DOHH2 (cell line): ENCODE data around the gene CA6.

ENCODE experiments used
- CTCF ChIP-seq: fragments of 200-600 bp; sonication (generic); IDR thresholded peaks from one replicate; pipeline ENCODE4 v1.5.1; 2014; ENCODE audit warnings: antibody characterized with exemption, mild to moderate bottlenecking, low read depth, low read length; ENCODE audit not compliant: poor library complexity, severe bottlenecking
- EZH2phosphoT487 ChIP-seq: fragments of 200-600 bp; sonication (generic); IDR thresholded peaks from 2 replicates; pipeline ENCODE4 v1.6.1; 2017; ENCODE audit warnings: borderline replicate concordance, mild to moderate bottlenecking, antibody characterized with exemption, low read length, moderate library complexity, mixed read lengths

GRCh38 chr1:8903410-8903809, 42.3 kb upstream of the CA6 start:
- TF ChIP-seq CTCF (no peak), EZH2phosphoT487 (no peak)
